ENCODE data around the gene NELFA. TPM values are rescaled to one million over a fixed set of nuclear protein-coding genes. Genes with fewer than 3 reads are reported as not detected.

NELFA gene
- total and polyA plus RNA-seq, 2 of the 4 experiments (the other 2 are of a cell fraction) = 4.3 to 21.9 TPM

DNA sequence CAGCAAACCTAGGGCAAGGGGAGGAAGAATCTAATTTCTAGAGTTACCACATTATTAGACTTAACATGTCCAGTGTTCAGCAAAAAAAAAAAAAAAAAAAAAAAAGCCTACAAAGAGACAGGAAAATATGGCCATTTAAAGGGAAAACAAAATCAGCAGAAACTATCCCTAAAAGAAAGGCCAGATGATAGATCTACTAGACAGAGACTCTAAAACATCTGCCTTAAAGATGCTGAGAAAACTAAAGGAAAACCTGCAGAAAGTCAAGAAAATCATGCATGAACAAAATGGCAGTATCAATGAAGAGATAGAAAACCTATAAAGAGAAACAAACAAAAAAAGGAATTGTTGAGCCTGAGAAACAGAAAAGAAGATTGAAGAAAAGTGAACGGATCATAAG lies 43.8 kb downstream of the NELFA start:
- peaks cover 33% of the 10 kb centered on the region for H3K36me3 ChIP-seq (ENCODE audit: control insufficient read depth, insufficient read depth, low read length)
- H3K9ac ChIP-seq (ENCODE audit: low read depth, low read length) = no peak overlapping the region
- no peak overlapping the region for H2BK120ac ChIP-seq (ENCODE audit: low read depth, low read length)
- TF ChIP-seq MXI1 (IDR thresholded peaks at IDR 0.05; ENCODE audit: borderline replicate concordance, low read depth, low read length) (no peak), RCOR1 (IDR thresholded peaks at IDR 0.05; ENCODE audit: insufficient replicate concordance, low read length) (no peak), POLR2A (IDR thresholded peaks at IDR 0.05; ENCODE audit: low read depth, low read length) (no peak), MAZ (IDR thresholded peaks at IDR 0.05; ENCODE audit: borderline replicate concordance, low read depth, low read length) (no peak), RFX5 (IDR thresholded peaks at IDR 0.05; ENCODE audit: low read depth, low read length) (no peak), RAD21 (IDR thresholded peaks at IDR 0.05; ENCODE audit: low read length) (no peak), CHD1 (IDR thresholded peaks at IDR 0.05; ENCODE audit: low read depth, low read length) (no peak)
- TF ChIP-seq, protein P1, sequence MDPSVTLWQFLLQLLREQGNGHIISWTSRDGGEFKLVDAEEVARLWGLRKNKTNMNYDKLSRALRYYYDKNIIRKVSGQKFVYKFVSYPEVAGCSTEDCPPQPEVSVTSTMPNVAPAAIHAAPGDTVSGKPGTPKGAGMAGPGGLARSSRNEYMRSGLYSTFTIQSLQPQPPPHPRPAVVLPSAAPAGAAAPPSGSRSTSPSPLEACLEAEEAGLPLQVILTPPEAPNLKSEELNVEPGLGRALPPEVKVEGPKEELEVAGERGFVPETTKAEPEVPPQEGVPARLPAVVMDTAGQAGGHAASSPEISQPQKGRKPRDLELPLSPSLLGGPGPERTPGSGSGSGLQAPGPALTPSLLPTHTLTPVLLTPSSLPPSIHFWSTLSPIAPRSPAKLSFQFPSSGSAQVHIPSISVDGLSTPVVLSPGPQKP (IDR thresholded peaks at IDR 0.05; ENCODE audit: borderline replicate concordance, low read depth, low read length) = no peak
- TF ChIP-seq, protein P2, sequence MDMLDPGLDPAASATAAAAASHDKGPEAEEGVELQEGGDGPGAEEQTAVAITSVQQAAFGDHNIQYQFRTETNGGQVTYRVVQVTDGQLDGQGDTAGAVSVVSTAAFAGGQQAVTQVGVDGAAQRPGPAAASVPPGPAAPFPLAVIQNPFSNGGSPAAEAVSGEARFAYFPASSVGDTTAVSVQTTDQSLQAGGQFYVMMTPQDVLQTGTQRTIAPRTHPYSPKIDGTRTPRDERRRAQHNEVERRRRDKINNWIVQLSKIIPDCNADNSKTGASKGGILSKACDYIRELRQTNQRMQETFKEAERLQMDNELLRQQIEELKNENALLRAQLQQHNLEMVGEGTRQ (IDR thresholded peaks at IDR 0.05; ENCODE audit: low read depth, low read length) = no peak
- no peak for DNase-seq
- intact Hi-C loops (cut with micrococcal nuclease) (no loop called here), dilution Hi-C loops (cut with HindIII; ENCODE audit: low sequenced_read_pairs, unreplicated experiment) (no loop called here), in situ Hi-C loops (cut with MboI; ENCODE audit: low sequenced_read_pairs) (no loop called here)
- no peak overlapping the region for H2AK5ac ChIP-seq (ENCODE audit: low read depth, low read length)
- H2AFZ ChIP-seq (replicated peaks; ENCODE audit: low read length, poor library complexity) = no peak overlapping the region
- no peak overlapping the region for H2AK9ac ChIP-seq (replicated peaks; ENCODE audit: low read depth, low read length, poor library complexity)
- no peak overlapping the region for H3K4ac ChIP-seq (ENCODE audit: low read depth, low read length)
- POLR2A ChIA-PET (ENCODE audit: unreplicated experiment) = no interaction called here
- no peak overlapping the region for H3K4me2 ChIP-seq (ENCODE audit: low read depth, low read length)
- BruUV-seq (replicated peaks) = no TSS peak
- no peaks in the 10 kb centered on the region for H3K9me3 ChIP-seq (ENCODE audit: control insufficient read depth, insufficient read depth, low read length)
- H3K4me1 ChIP-seq (ENCODE audit: control insufficient read depth, insufficient read depth, low read length) = peaks cover 4% of the 10 kb centered on the region
- no peak overlapping the region for H3K14ac ChIP-seq (replicated peaks; ENCODE audit: low read depth, low read length)
- H3K4me3 ChIP-seq (ENCODE audit: insufficient read depth, low read depth, low read length) = no peak overlapping the region
- no peak overlapping the region for H2BK20ac ChIP-seq (ENCODE audit: low read depth, low read length)
- no CpG with 5 or more reads among the region's 1 CpG for WGBS, 2 experiments (ENCODE audit: extremely low coverage in 2 of 2, insufficient read length in 1 of 2)
- no peaks in the 10 kb centered on the region for H4K20me1 ChIP-seq (ENCODE audit: insufficient read depth, low read length)
- no peaks in the 10 kb centered on the region for H3K27me3 ChIP-seq (ENCODE audit: control insufficient read depth, insufficient read depth, low read length)
- no peak overlapping the region for H2BK15ac ChIP-seq (ENCODE audit: low read depth, low read length)
- peaks cover 14 to 60% of the 10 kb centered on the region in 2 experiments for H3K79me1 ChIP-seq (ENCODE audit: low read depth in 1 of 2, low read length in 2 of 2)
- no peak overlapping the region for H3K23ac ChIP-seq (ENCODE audit: low read depth, low read length)
- ATAC-seq (ENCODE audit: low read depth) = no peak
- H2BK5ac ChIP-seq (ENCODE audit: low read depth, low read length, poor library complexity, severe bottlenecking) = no peak overlapping the region
- 0 out of 2 replicates have a peak, but pooled peaks cover 6% of the 10 kb centered on the region for H3K9me1 ChIP-seq (ENCODE audit: insufficient read depth, low read length)
- H4K91ac ChIP-seq (ENCODE audit: insufficient read depth, low read depth, low read length) = no peak overlapping the region
- CTCF ChIA-PET = no interaction called here
- no peak overlapping the region for H4K5ac ChIP-seq (ENCODE audit: low read depth, low read length)
- H3K18ac ChIP-seq (ENCODE audit: low read depth, low read length) = no peak overlapping the region
- no peak overlapping the region for H4K8ac ChIP-seq (ENCODE audit: low read depth in 2 of 2, low read length in 2 of 2)
- H3K27ac ChIP-seq (ENCODE audit: insufficient read depth, low read length) = no peak overlapping the region
- H3K56ac ChIP-seq (ENCODE audit: extremely low read depth, insufficient read depth, low read length) = no peak overlapping the region
